Psoas muscle (tissue), 8 donors: ENCODE data around the gene PILRA. TPM values are rescaled to one million over a fixed set of nuclear protein-coding genes. Genes with fewer than 3 reads are reported as not detected.

ENCODE experiments used
- ATAC-seq, 4 donors: fragments of 200-7000 bp; cut with Tn5 transposase; one replicate each; pipeline ENCODE4 v1.9.1; 2020; ENCODE audit warnings: moderate library complexity in 3 of 4, mild to moderate bottlenecking in 2 of 4
- DNase-seq, 2 donors: peaks; one replicate each; pipeline ENCODE4 v3.0.0-alpha.2; 2020
- H3K27ac ChIP-seq: fragments of 200-600 bp; one replicate; pipeline ENCODE4 v1.8.0; 2022
- H3K27me3 ChIP-seq, 3 donors: fragments of 200-600 bp in 1 of 3; one replicate each; pipeline versions ENCODE4 v1.6.1 to v1.8.0; 2013 to 2022; ENCODE audit warnings: low read length in 2 of 3, mild to moderate bottlenecking in 2 of 3, moderate library complexity in 1 of 3; ENCODE audit not compliant: insufficient read depth in 3 of 3
- H3K36me3 ChIP-seq, 2 donors: fragments of 200-600 bp in 1 of 2; one replicate each; pipeline versions ENCODE4 v1.6.1 to v1.8.0; 2013 to 2022; ENCODE audit warnings: low read depth in 1 of 2, mild to moderate bottlenecking in 1 of 2, moderate library complexity in 1 of 2; ENCODE audit not compliant: insufficient read depth in 1 of 2
- H3K4me1 ChIP-seq: fragments of 200-600 bp; one replicate; pipeline ENCODE4 v1.8.0; 2022
- H3K4me3 ChIP-seq: fragments of 200-600 bp; one replicate; pipeline ENCODE4 v1.8.0; 2022; ENCODE audit warnings: mild to moderate bottlenecking
- H3K9me3 ChIP-seq: fragments of 200-600 bp; one replicate; pipeline ENCODE4 v1.8.0; 2022
- WGBS, 3 donors: extraction: QIAGEN DNeasy Blood & Tissue Kit; methylation state at CpG; one replicate each; pipeline versions ENCODE4 v1.1.6 to v1.1.7; 2013; 5-methylcytosine and 5-hydroxymethylcytosine counted together
- intact Hi-C, 2 donors: fragments of 100-400 bp; cut with DNase I; formaldehyde crosslinking; loops; one replicate each; pipeline versions ENCODE4 v1.11.0 to v1.14.2; 2022
- polyA plus RNA-seq, 3 donors: library from polyadenylated mRNA; stranded (reverse); fragments of 200-250 nt; gene quantifications; one replicate each; pipeline ENCODE4 v1.2.3, GENCODE V29; 2013
- total RNA-seq, 4 donors: library from RNA; stranded (reverse); fragmentation: NEBNext Ultra II Directional in 2 of 4; extraction: Animal tissue kit (Norgen Biotek cat#: 25700) in 2 of 4; gene quantifications; one replicate each; pipeline versions ENCODE4 v1.2.1 to v1.2.4, GENCODE V29; 2021 to 2023
- TF ChIP-seq, protein P1 (sequence below): fragments of 200-600 bp; IDR thresholded peaks from one replicate; pipeline ENCODE4 v1.8.0; 2022; ENCODE audit warnings: antibody characterized with exemption
- donor health status: healthy with polysubstance abuse.
- donor health status: DM: no; HTN: no; CAD: no; lungs with moderate emphysema.
- donor health status: Bipolar disorder and iron deficiency.
- donor health status: healthy.
- donor health status: DM: yes; HTN: yes; CAD: no.
- donor health status: DM: no; HTN: no; CAD: no.
- donor health status: DM: no; HTN: no; CAD: no.
- donor health status: DM: yes; HTN: yes; CAD: no.

The PILRA gene
- total and polyA plus RNA-seq, 7 donors: 0.93 to 2.8 (median 2.3) TPM

DNA sequence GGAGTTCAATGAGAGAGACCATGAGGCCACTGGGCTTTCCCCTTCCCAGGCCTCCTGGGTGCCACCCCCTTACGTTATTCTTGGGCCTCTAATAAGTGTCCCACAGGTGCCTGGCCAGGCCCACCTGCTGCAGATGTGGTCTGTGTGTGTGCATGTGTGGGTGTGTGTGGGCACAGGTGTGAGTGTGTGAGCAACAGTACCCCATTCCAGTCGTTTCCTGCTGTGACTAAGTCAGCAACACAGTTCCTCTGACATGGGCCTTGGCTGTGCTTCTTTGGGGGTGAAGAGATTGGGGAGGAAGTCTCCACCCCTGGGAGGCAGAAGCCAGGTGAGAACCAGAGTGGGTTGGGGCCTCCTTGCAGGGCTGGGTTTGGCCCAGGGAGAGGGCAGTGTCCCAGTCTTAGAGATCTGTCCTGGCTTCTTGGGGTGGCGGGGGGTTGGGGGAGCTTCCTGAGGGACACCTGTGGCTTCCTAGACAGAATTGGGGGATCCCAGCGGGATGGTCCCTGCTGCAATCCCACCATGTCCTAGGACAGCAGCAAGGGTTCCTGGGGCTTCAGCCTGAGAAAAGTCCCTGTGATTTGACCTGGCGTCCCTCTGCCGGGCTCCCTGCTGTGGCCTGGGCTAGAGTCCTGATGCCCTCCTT is 19.5 kb upstream of the PILRA start:
- Histone ChIP-seq H3K27ac (no peak overlapping the region), H3K9me3 (no peaks in the 10 kb centered on the region), H3K4me3 (no peak overlapping the region), H3K4me1 (no peaks in the 10 kb centered on the region), H3K27me3 (no peaks in the 10 kb centered on the region), H3K36me3 (peaks cover 5 to 98% of the 10 kb centered on the region in 2 donors)
- ATAC-seq (no peak), DNase-seq (no peak)
- intact Hi-C loops: no loop called here
- WGBS, 3 donors: 77 to 79% (median 78%) methylated on average over 6 of the region's 6 CpGs
- TF ChIP-seq, protein P1, sequence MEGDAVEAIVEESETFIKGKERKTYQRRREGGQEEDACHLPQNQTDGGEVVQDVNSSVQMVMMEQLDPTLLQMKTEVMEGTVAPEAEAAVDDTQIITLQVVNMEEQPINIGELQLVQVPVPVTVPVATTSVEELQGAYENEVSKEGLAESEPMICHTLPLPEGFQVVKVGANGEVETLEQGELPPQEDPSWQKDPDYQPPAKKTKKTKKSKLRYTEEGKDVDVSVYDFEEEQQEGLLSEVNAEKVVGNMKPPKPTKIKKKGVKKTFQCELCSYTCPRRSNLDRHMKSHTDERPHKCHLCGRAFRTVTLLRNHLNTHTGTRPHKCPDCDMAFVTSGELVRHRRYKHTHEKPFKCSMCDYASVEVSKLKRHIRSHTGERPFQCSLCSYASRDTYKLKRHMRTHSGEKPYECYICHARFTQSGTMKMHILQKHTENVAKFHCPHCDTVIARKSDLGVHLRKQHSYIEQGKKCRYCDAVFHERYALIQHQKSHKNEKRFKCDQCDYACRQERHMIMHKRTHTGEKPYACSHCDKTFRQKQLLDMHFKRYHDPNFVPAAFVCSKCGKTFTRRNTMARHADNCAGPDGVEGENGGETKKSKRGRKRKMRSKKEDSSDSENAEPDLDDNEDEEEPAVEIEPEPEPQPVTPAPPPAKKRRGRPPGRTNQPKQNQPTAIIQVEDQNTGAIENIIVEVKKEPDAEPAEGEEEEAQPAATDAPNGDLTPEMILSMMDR: no peak

DNA sequence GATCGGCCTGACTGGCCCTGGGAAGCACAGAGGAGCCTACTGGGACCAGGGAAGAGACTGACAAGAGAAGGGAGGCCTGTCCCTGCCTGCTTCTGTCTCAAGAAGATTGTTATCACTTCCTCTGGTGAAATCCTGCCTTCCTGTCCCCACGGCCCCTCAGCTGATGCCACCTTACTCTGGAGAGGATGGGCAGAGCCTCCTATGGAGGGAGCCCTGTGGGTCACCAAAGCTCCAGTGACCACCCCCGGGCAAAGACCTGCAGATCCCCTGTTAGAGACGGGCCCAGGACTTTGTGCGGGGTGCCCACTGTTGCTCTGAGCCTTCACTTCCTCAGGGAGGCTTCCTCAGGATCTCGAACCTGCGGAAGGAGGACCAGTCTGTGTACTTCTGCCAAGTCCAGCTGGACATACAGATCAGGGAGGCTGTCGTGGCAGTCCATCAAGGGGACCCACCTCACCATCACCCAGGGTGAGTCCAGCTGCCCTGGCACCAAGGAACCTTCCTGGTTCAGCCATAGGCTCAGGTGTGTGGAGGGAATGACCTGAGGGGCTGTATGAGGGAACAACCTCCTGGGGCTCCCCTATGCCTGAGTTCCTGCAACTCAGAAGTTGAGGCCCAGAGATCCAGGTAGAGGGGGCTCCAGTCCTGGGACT is 16.7 kb upstream of the PILRA start:
- no peaks in the 10 kb centered on the region for H3K9me3 ChIP-seq
- intact Hi-C loops: loop anchor here in 1 of 2 donors (5.0 kb wide), 1 partner anchor 36 kb away; no protein-coding TSS in a partner anchor
- no peak for ATAC-seq
- 85 to 92% (median 91%) methylated on average over 8 of the region's 8 CpGs for WGBS, 3 donors
- peaks cover 8 to 98% of the 10 kb centered on the region in 2 donors for H3K36me3 ChIP-seq
- no peaks in the 10 kb centered on the region for H3K4me1 ChIP-seq
- H3K27ac ChIP-seq: no peak overlapping the region
- TF ChIP-seq, protein P1: no peak
- H3K4me3 ChIP-seq: no peak overlapping the region
- peak in 1 of 2 donors; percentile 21 for DNase-seq
- H3K27me3 ChIP-seq: no peaks in the 10 kb centered on the region

DNA sequence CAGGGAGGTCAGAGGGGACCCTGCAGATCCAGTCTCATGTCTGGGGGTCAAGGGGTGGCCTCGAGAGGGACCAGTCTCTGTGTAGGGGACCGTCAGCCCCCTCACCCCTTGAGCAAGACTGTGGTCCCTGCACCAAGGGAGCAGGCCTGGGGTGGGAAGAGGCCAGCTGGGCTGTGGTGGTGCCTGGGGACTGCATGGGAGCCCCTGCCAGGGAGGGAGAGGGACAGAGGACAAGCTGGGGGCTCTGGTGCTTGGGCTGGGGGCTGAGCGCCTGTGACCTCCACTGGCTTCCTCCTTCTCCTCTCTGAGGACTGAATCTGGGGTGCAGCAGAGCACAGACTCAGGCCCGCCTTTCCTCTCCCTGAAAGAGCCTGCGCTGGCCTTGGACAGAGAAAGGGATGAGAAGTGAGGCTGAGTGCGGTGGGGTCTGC is 16.1 kb upstream of the PILRA start:
- DNase-seq (peak in 1 of 2 donors; percentile 20), ATAC-seq (no peak)
- no peak overlapping the region for H3K27ac ChIP-seq
- H3K36me3 ChIP-seq: peaks cover 8 to 99% of the 10 kb centered on the region in 2 donors
- no peaks in the 10 kb centered on the region for H3K27me3 ChIP-seq
- 84 to 93% (median 85%) methylated on average over 6 of the region's 6 CpGs for WGBS, 3 donors
- no peaks in the 10 kb centered on the region for H3K4me1 ChIP-seq
- H3K9me3 ChIP-seq: no peaks in the 10 kb centered on the region
- TF ChIP-seq, protein P1: no peak
- intact Hi-C loops: loop anchor here in 1 of 2 donors (5.0 kb wide), 1 partner anchor 35 kb away; no protein-coding TSS in a partner anchor
- H3K4me3 ChIP-seq: no peak overlapping the region

DNA sequence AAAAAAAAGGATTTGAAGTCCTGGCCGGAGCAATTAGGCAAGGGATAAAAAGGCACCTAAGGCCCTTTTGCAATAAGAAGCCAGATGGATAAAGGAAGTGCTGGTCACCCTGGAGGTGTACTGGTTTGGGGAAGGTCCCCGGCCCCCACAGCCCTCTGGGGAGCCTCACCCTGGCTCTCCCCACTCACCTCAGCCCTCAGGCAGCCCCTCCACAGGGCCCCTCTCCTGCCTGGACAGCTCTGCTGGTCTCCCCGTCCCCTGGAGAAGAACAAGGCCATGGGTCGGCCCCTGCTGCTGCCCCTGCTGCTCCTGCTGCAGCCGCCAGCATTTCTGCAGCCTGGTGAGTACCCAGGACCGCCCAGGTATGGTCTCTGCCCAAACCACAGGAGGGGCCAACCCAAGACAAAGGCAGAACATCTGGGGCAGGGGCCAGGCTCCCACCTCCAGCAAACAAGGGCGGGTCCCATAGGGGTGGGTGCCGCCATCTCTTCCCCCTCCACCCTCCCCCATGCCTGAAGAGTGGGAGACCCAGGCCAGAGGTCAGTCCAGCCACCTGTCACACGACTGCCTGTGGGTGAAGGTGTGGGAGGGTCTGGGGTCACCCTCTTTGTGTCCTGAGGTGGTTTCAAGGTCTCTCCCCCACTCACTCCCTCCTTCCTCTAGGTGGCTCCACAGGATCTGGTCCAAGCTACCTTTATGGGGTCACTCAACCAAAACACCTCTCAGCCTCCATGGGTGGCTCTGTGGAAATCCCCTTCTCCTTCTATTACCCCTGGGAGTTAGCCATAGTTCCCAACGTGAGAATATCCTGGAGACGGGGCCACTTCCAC is 15.0 kb upstream of the PILRA start, which contains the start of gene PILRB:
Gene PILRB (plus strand): TSS at position 91 of the 830 bp plus-strand sequence. CDS start 186 bp downstream, at position 277.
- TF ChIP-seq, protein P1: no peak

More for the DNA sequence above, 15.0 kb upstream of the PILRA start, which contains the start of gene PILRB:
- DNase-seq (peak in 1 of 2 donors; percentile 43), ATAC-seq (peak in 2 of 4 donors; percentile 14 to 26)
- WGBS, 3 donors: 79 to 92% (median 81%) methylated on average over 10 to 11 of the region's 11 CpGs
- Histone ChIP-seq H3K4me1 (no peaks in the 10 kb centered on the region), H3K36me3 (peaks cover 8 to 99% of the 10 kb centered on the region in 2 donors), H3K4me3 (no peak within 1 kb of the TSS), H3K27ac (no peak within 1 kb of the TSS), H3K9me3 (no peaks in the 10 kb centered on the region), H3K27me3 (no peaks in the 10 kb centered on the region)
- intact Hi-C loops: loop anchor here in 1 of 2 donors (5.0 kb wide), 1 partner anchor 34 kb away; no protein-coding TSS in a partner anchor
